Measurements from ENCODE around the gene POLE. TPM values are rescaled to one million over a fixed set of nuclear protein-coding genes. Genes with fewer than 3 reads are reported as not detected.

The POLE gene
- total RNA-seq, 3 donors from 2014 or later (not counting 1 experiment from before 2014, with no cell fraction given), result 58.7 to 66.0 (median 65.0) TPM

- intact Hi-C loops (cut with micrococcal nuclease), result no loop called here
- Mint-ChIP-seq H3K36me3 (no peaks in the 10 kb centered on the region), H3K9me3 (peaks cover 0 to 2% of the 10 kb centered on the region in 2 donors), H3K27ac (no peak overlapping the region), H3K4me3 (no peak overlapping the region), H3K4me1 (peaks cover 22% of the 10 kb centered on the region in 2 donors), H3K27me3 (ENCODE audit: low read depth in 2 of 2) (peaks cover 7 to 11% of the 10 kb centered on the region in 2 donors)
- WGBS (ENCODE audit: insufficient coverage), result 25% methylated on average over 11 of the region's 11 CpGs
- DNase-seq, result peak in 1 of 2 donors; percentile 28
- no peaks in the 10 kb centered on the region for H3K9me3 ChIP-seq (ENCODE audit: control insufficient read depth, insufficient read depth, low read length)
- TF ChIP-seq CTCF (IDR thresholded peaks at IDR 0.05), result no peak
- no peak overlapping the region for H3K27ac ChIP-seq (ENCODE audit: low read length)
- no peaks in the 10 kb centered on the region for H3K36me3 ChIP-seq (ENCODE audit: control insufficient read depth, insufficient read depth, low read length)
- H3K27me3 ChIP-seq (ENCODE audit: control insufficient read depth, insufficient read depth, low read length), result peaks cover 3% of the 10 kb centered on the region
- peaks cover 10% of the 10 kb centered on the region for H3K4me1 ChIP-seq (ENCODE audit: control insufficient read depth, insufficient read depth, low read length)
- peak in 1 of 3 donors; percentile 75 for ATAC-seq
- H3K4me3 ChIP-seq (ENCODE audit: low read length), result no peak overlapping the region
Measured at GRCh38 chr12:132593938-132594358, 93.2 kb downstream of the POLE start.

- no peak overlapping the region for H3K27ac ChIP-seq (ENCODE audit: low read length)
- peaks cover 5% of the 10 kb centered on the region for H3K4me1 ChIP-seq (ENCODE audit: control insufficient read depth, insufficient read depth, low read length)
- H3K36me3 ChIP-seq (ENCODE audit: control insufficient read depth, insufficient read depth, low read length), result no peaks in the 10 kb centered on the region
- H3K4me3 ChIP-seq (ENCODE audit: low read length), result no peak overlapping the region
- intact Hi-C loops (cut with micrococcal nuclease), result no loop called here
- no peak for TF ChIP-seq CTCF (IDR thresholded peaks at IDR 0.05)
- H3K27ac Mint-ChIP-seq, result no peak overlapping the region
- WGBS (ENCODE audit: insufficient coverage), result 91% methylated on average over 17 of the region's 18 CpGs
- H3K9me3 Mint-ChIP-seq, result peaks cover 0 to 2% of the 10 kb centered on the region in 2 donors
- H3K36me3 Mint-ChIP-seq, result no peaks in the 10 kb centered on the region
- DNase-seq (no peak), ATAC-seq (no peak)
- no peak overlapping the region for H3K4me3 Mint-ChIP-seq
- peaks cover 7 to 11% of the 10 kb centered on the region in 2 donors for H3K27me3 Mint-ChIP-seq (ENCODE audit: low read depth in 2 of 2)
- H3K27me3 ChIP-seq (ENCODE audit: control insufficient read depth, insufficient read depth, low read length), result peaks cover under 1% of the 10 kb centered on the region
- no peaks in the 10 kb centered on the region for H3K9me3 ChIP-seq (ENCODE audit: control insufficient read depth, insufficient read depth, low read length)
- peaks cover 17 to 18% of the 10 kb centered on the region in 2 donors for H3K4me1 Mint-ChIP-seq
Measured at GRCh38 chr12:132593521-132593920, 93.6 kb downstream of the POLE start.

- Histone ChIP-seq H3K4me1 (ENCODE audit: control insufficient read depth, insufficient read depth, low read length) (peaks cover 5% of the 10 kb centered on the region), H3K4me3 (ENCODE audit: low read length) (no peak overlapping the region), H3K27me3 (ENCODE audit: control insufficient read depth, insufficient read depth, low read length) (no peaks in the 10 kb centered on the region), H3K36me3 (ENCODE audit: control insufficient read depth, insufficient read depth, low read length) (no peaks in the 10 kb centered on the region), H3K9me3 (ENCODE audit: control insufficient read depth, insufficient read depth, low read length) (no peaks in the 10 kb centered on the region), H3K27ac (ENCODE audit: low read length) (no peak overlapping the region)
- peaks cover 0 to 2% of the 10 kb centered on the region in 2 donors for H3K9me3 Mint-ChIP-seq
- H3K4me1 Mint-ChIP-seq, result peaks cover 16 to 17% of the 10 kb centered on the region in 2 donors
- H3K27me3 Mint-ChIP-seq (ENCODE audit: low read depth in 2 of 2), result peaks cover 7 to 11% of the 10 kb centered on the region in 2 donors
- H3K27ac Mint-ChIP-seq, result no peak overlapping the region
- no peak for DNase-seq
- no peaks in the 10 kb centered on the region for H3K36me3 Mint-ChIP-seq
- 94% methylated on average over 21 of the region's 21 CpGs for WGBS (ENCODE audit: insufficient coverage)
- intact Hi-C loops (cut with micrococcal nuclease), result no loop called here
- no peak for TF ChIP-seq CTCF (IDR thresholded peaks at IDR 0.05)
- no peak overlapping the region for H3K4me3 Mint-ChIP-seq
- no peak for ATAC-seq
Measured at GRCh38 chr12:132593071-132593470, 94.1 kb downstream of the POLE start.
